ENCODE measurements around the gene PPP2CA. TPM values are rescaled to one million over a fixed set of nuclear protein-coding genes. Genes with fewer than 3 reads are reported as not detected.

The PPP2CA gene
- total and polyA plus RNA-seq, 2 of the 4 experiments (the other 2 are of a cell fraction): 70.6 to 73.6 TPM

GRCh38 chr5:134236820-134237219 is 10.9 kb upstream of the PPP2CA start:
- 100% methylated on average over 1 of the region's 6 CpGs; no CpG with 5 or more reads in 1 of the 2 experiments for WGBS, 2 experiments (ENCODE audit: extremely low coverage in 2 of 2, insufficient read length in 1 of 2)
- Histone ChIP-seq H3K4me3 (ENCODE audit: insufficient read depth, low read depth, low read length) (no peak overlapping the region), H2BK20ac (ENCODE audit: low read depth, low read length) (no peak overlapping the region), H2AK5ac (ENCODE audit: low read depth, low read length) (no peak overlapping the region), H2BK5ac (ENCODE audit: low read depth, low read length, poor library complexity, severe bottlenecking) (no peak overlapping the region), H3K23ac (ENCODE audit: low read depth, low read length) (no peak overlapping the region), H2BK15ac (ENCODE audit: low read depth, low read length) (no peak overlapping the region), H3K4me1 (ENCODE audit: control insufficient read depth, insufficient read depth, low read length) (peaks cover 11% of the 10 kb centered on the region), H2AFZ (replicated peaks; ENCODE audit: low read length, poor library complexity) (no peak overlapping the region), H3K9me1 (ENCODE audit: insufficient read depth, low read length) (no peaks in the 10 kb centered on the region), H2AK9ac (replicated peaks; ENCODE audit: low read depth, low read length, poor library complexity) (no peak overlapping the region), H3K36me3 (ENCODE audit: control insufficient read depth, insufficient read depth, low read length) (no peaks in the 10 kb centered on the region), H3K27ac (ENCODE audit: insufficient read depth, low read length) (no peak overlapping the region), H4K5ac (ENCODE audit: low read depth, low read length) (no peak overlapping the region), H3K4me2 (ENCODE audit: low read depth, low read length) (no peak overlapping the region), H3K9ac (ENCODE audit: low read depth, low read length) (no peak overlapping the region), H3K9me3 (ENCODE audit: control insufficient read depth, insufficient read depth, low read length) (no peaks in the 10 kb centered on the region), H4K8ac (ENCODE audit: low read depth in 2 of 2, low read length in 2 of 2) (no peak overlapping the region), H3K27me3 (ENCODE audit: control insufficient read depth, insufficient read depth, low read length) (no peaks in the 10 kb centered on the region), H3K14ac (replicated peaks; ENCODE audit: low read depth, low read length) (no peak overlapping the region), H3K4ac (ENCODE audit: low read depth, low read length) (no peak overlapping the region), H4K91ac (ENCODE audit: insufficient read depth, low read depth, low read length) (no peak overlapping the region), H2BK120ac (ENCODE audit: low read depth, low read length) (no peak overlapping the region), H4K20me1 (ENCODE audit: insufficient read depth, low read length) (no peaks in the 10 kb centered on the region), H3K79me1 (ENCODE audit: low read depth in 1 of 2, low read length in 2 of 2) (peaks cover 0 to 4% of the 10 kb centered on the region in 2 experiments; a peak in 1 of 4 replicates), H3K18ac (ENCODE audit: low read depth, low read length) (no peak overlapping the region), H3K56ac (ENCODE audit: extremely low read depth, insufficient read depth, low read length) (no peak overlapping the region)
- dilution Hi-C loops (cut with HindIII; ENCODE audit: low sequenced_read_pairs, unreplicated experiment) (no loop called here), in situ Hi-C loops (cut with MboI; ENCODE audit: low sequenced_read_pairs) (no loop called here), intact Hi-C loops (cut with micrococcal nuclease) (no loop called here)
- BruUV-seq (replicated peaks): no TSS peak
- no peak for TF ChIP-seq RFX5 (IDR thresholded peaks at IDR 0.05; ENCODE audit: low read depth, low read length)
- TF ChIP-seq ELK1 (IDR thresholded peaks at IDR 0.05; ENCODE audit: borderline replicate concordance, low read depth, low read length): no peak
- TF ChIP-seq MXI1 (IDR thresholded peaks at IDR 0.05; ENCODE audit: borderline replicate concordance, low read depth, low read length): no peak
- TF ChIP-seq CEBPB (IDR thresholded peaks at IDR 0.05; ENCODE audit: low read depth, low read length): no peak
- TF ChIP-seq MAFK (IDR thresholded peaks at IDR 0.05; ENCODE audit: low read depth, low read length): no peak
- ChIA-PET CTCF (interaction anchor here (0.6 to 0.8 kb wide), 2 partner anchors 12 to 151 kb away, joined by 3 read pairs; no protein-coding TSS in a partner anchor), POLR2A (ENCODE audit: unreplicated experiment) (no interaction called here)
- no peak for DNase-seq
- no peak for ATAC-seq (ENCODE audit: low read depth)

All from IMR-90 (cell line).